Upper lobe of left lung (tissue), 4 donors: ENCODE measurements around the gene TMEM176A.

Source experiments
- EP300 ChIP-seq, 4 donors: sonication (generic); formaldehyde crosslinking; IDR thresholded peaks; one replicate each; pipeline ENCODE4 v1.5.1; 2017; ENCODE audit warnings: antibody characterized with exemption in 4 of 4, control low read depth in 2 of 4
- POLR2A ChIP-seq, 4 donors: fragments of 450-650 bp; IDR thresholded peaks; one replicate each; pipeline ENCODE4 v1.5.1; 2016 to 2017; ENCODE audit warnings: antibody characterized with exemption in 4 of 4, mild to moderate bottlenecking in 2 of 4
- POLR2AphosphoS5 ChIP-seq, 2 donors: sonication (generic); formaldehyde crosslinking; IDR thresholded peaks; one replicate each; pipeline ENCODE4 v1.5.1; 2017; ENCODE audit warnings: antibody characterized with exemption in 2 of 2
- TF ChIP-seq, protein P1 (sequence below), 6 experiments: fragments of 450-650 bp in 4 of 6; fragments of 200-600 bp in 2 of 6; sonication (generic) in 2 of 6; IDR thresholded peaks; one replicate each; pipeline ENCODE4 v1.5.1; 2016 to 2019; ENCODE audit warnings: antibody characterized with exemption in 6 of 6

DNA sequence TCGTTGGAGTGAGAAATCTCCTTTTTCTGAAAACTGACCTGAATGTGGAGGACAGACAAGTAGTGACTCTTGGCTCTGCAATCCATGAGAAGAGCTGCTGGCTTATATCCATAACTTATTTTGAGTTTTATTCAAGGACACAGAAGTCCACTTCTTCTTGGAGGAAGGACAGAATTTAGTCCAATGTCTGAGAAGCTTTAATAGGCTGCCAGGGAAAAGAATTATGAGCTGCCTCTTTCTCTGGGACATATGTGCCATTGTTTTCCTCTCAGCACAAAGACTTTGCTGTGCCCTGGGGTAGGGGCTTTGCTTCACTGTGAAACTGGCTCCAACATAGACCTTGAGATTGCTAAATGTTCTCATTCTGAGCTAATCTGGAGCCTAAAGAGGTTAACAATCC lies 31.3 kb downstream of the TMEM176A start:
- TF ChIP-seq, protein P1, sequence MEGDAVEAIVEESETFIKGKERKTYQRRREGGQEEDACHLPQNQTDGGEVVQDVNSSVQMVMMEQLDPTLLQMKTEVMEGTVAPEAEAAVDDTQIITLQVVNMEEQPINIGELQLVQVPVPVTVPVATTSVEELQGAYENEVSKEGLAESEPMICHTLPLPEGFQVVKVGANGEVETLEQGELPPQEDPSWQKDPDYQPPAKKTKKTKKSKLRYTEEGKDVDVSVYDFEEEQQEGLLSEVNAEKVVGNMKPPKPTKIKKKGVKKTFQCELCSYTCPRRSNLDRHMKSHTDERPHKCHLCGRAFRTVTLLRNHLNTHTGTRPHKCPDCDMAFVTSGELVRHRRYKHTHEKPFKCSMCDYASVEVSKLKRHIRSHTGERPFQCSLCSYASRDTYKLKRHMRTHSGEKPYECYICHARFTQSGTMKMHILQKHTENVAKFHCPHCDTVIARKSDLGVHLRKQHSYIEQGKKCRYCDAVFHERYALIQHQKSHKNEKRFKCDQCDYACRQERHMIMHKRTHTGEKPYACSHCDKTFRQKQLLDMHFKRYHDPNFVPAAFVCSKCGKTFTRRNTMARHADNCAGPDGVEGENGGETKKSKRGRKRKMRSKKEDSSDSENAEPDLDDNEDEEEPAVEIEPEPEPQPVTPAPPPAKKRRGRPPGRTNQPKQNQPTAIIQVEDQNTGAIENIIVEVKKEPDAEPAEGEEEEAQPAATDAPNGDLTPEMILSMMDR (IDR thresholded peaks at IDR 0.05) = no peak
- no peak for TF ChIP-seq EP300 (IDR thresholded peaks at IDR 0.05)
- TF ChIP-seq POLR2A (IDR thresholded peaks at IDR 0.05) = no peak
- no peak for TF ChIP-seq POLR2AphosphoS5 (IDR thresholded peaks at IDR 0.05)
